ENCODE measurements around the gene SCN4B. TPM values are rescaled to one million over a fixed set of nuclear protein-coding genes. Genes with fewer than 3 reads are reported as not detected.

Gene SCN4B
- total and polyA plus RNA-seq, 10 of the 15 experiments (the other 5 are each of a cell fraction or from before 2014, with no cell fraction given), result 0.01 to 0.49 (median 0.04) TPM; not detected in 5

DNA sequence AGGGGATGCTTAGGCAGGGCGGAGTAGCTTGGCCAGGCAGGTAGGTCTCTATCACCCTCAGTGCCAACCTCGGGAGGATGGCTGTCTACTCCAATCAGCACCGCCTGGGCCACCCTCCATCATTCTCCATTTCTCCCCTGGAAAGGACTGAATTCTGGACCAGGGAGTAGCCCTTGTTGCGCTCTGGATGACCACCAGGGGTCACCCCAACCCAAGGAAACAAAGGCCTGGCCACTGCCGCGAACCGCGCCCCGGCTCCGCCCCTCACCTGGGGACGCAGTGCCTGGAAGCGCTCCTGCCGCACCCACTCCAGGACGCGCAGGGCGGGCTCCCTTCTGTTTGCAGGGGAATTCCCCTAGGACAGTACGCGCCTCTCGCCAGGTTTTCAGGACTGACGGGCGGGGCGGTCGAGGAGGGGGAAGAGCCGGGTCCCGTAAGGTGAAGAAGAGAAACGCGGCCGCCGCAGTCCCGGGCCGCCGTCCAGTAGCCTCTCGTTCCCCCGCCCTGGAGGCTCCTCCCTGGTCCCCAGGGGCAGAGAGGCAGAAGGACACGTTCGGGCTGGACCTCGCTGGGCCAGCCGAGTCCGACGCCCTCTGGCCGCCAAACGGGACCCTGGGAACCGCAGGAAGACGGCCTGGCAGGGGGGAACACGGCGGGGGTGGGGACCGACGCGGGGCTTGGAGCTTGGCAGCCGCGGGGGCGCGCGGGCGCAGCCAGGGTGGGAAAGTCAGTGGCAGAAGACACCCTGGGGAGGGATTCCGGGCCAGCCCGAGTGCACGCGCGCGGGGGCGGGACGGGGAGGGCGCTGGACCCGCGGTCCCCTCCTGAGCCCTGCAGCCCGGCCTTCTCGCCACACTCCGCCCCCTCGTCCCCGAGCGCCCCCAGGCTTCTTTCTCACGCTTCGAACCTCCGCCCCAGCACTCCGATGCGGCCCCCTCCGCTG is 7.1 kb downstream of the SCN4B start (continued):
- TF ChIP-seq, protein P1, sequence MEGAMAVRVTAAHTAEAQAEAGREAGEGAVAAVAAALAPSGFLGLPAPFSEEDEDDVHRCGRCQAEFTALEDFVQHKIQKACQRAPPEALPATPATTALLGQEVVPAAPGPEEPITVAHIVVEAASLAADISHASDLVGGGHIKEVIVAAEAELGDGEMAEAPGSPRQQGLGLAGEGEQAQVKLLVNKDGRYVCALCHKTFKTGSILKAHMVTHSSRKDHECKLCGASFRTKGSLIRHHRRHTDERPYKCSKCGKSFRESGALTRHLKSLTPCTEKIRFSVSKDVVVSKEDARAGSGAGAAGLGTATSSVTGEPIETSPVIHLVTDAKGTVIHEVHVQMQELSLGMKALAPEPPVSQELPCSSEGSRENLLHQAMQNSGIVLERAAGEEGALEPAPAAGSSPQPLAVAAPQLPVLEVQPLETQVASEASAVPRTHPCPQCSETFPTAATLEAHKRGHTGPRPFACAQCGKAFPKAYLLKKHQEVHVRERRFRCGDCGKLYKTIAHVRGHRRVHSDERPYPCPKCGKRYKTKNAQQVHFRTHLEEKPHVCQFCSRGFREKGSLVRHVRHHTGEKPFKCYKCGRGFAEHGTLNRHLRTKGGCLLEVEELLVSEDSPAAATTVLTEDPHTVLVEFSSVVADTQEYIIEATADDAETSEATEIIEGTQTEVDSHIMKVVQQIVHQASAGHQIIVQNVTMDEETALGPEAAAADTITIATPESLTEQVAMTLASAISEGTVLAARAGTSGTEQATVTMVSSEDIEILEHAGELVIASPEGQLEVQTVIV (IDR thresholded peaks at IDR 0.05; ENCODE audit: borderline replicate concordance, partially characterized antibody), result no peak
- TF ChIP-seq JUNB (IDR thresholded peaks at IDR 0.05) (no peak), ZZZ3 (IDR thresholded peaks at IDR 0.05; ENCODE audit: control insufficient read depth, insufficient read length, low read depth) (no peak), ZNF207 (IDR thresholded peaks at IDR 0.05; ENCODE audit: borderline replicate concordance) (peak; percentile 52; the same call in 1 of the 2 replicates), EED (IDR thresholded peaks at IDR 0.05; ENCODE audit: low read depth) (no peak), RB1 (IDR thresholded peaks at IDR 0.05; ENCODE audit: borderline replicate concordance) (peak; percentile 85; the same call in 1 of the 2 replicates), SUZ12 (IDR thresholded peaks at IDR 0.05; ENCODE audit: unreplicated experiment) (no peak), SMC3 (IDR thresholded peaks at IDR 0.05; ENCODE audit: borderline replicate concordance, low read length) (peak; percentile 81), CHD4 (IDR thresholded peaks at IDR 0.05) (no peak), HDAC6 (IDR thresholded peaks at IDR 0.05; ENCODE audit: unreplicated experiment) (no peak), RELA (IDR thresholded peaks at IDR 0.05; ENCODE audit: borderline replicate concordance, partially characterized antibody) (peak; percentile 77), YY1 (IDR thresholded peaks at IDR 0.05; ENCODE audit: low read depth, low read length) (peak; percentile 38; the same call in 1 of the 2 replicates), SMAD1 (IDR thresholded peaks at IDR 0.05; ENCODE audit: low read depth, partially characterized antibody) (no peak), PML (IDR thresholded peaks at IDR 0.05; ENCODE audit: low read length) (no peak), POLR2AphosphoS2 (IDR thresholded peaks at IDR 0.05; ENCODE audit: low read depth, low read length) (no peak), ATF7 (IDR thresholded peaks at IDR 0.05; ENCODE audit: low read depth) (no peak), HCFC1 (IDR thresholded peaks at IDR 0.05; ENCODE audit: low read length) (no peak), BHLHE40 (IDR thresholded peaks at IDR 0.05; ENCODE audit: borderline replicate concordance in 1 of 2, low read depth in 2 of 2, low read length in 1 of 2) (peak; percentile 8 to 47; a peak in 2 of 4 replicates), TCF12 (IDR thresholded peaks at IDR 0.05; ENCODE audit: low read depth, low read length) (no peak), EZH2 (IDR thresholded peaks at IDR 0.05; ENCODE audit: borderline replicate concordance, control insufficient read depth, low read depth, low read length) (no peak), TARDBP (IDR thresholded peaks at IDR 0.05; ENCODE audit: borderline replicate concordance) (no peak)
- TF ChIP-seq, protein P2, sequence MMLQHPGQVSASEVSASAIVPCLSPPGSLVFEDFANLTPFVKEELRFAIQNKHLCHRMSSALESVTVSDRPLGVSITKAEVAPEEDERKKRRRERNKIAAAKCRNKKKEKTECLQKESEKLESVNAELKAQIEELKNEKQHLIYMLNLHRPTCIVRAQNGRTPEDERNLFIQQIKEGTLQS (IDR thresholded peaks at IDR 0.05; ENCODE audit: borderline replicate concordance, extremely low read depth, low read depth, low read length), result no peak
- TF ChIP-seq, protein P3, sequence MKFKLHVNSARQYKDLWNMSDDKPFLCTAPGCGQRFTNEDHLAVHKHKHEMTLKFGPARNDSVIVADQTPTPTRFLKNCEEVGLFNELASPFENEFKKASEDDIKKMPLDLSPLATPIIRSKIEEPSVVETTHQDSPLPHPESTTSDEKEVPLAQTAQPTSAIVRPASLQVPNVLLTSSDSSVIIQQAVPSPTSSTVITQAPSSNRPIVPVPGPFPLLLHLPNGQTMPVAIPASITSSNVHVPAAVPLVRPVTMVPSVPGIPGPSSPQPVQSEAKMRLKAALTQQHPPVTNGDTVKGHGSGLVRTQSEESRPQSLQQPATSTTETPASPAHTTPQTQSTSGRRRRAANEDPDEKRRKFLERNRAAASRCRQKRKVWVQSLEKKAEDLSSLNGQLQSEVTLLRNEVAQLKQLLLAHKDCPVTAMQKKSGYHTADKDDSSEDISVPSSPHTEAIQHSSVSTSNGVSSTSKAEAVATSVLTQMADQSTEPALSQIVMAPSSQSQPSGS (IDR thresholded peaks at IDR 0.05; ENCODE audit: low read length), result no peak
- TF ChIP-seq, protein P4, sequence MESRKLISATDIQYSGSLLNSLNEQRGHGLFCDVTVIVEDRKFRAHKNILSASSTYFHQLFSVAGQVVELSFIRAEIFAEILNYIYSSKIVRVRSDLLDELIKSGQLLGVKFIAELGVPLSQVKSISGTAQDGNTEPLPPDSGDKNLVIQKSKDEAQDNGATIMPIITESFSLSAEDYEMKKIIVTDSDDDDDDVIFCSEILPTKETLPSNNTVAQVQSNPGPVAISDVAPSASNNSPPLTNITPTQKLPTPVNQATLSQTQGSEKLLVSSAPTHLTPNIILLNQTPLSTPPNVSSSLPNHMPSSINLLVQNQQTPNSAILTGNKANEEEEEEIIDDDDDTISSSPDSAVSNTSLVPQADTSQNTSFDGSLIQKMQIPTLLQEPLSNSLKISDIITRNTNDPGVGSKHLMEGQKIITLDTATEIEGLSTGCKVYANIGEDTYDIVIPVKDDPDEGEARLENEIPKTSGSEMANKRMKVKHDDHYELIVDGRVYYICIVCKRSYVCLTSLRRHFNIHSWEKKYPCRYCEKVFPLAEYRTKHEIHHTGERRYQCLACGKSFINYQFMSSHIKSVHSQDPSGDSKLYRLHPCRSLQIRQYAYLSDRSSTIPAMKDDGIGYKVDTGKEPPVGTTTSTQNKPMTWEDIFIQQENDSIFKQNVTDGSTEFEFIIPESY (IDR thresholded peaks at IDR 0.05), result no peak

Data from GM12878 (cell line).